CD4-positive, alpha-beta T cell treated with Interleukin-2 at 100 ng/mL for 4 hours (primary cell): Measurements from ENCODE around the gene CENPP.

Experiments
- DNase-seq: peaks from one replicate; pipeline ENCODE4 v3.0.0-alpha.2; 2020; ENCODE audit warnings: low spot score

Gene CENPP

GRCh38 chr9:92313624-92314012 is 12.1 kb upstream of the CENPP start:
- DNase-seq, result no peak

GRCh38 chr9:92315456-92315855 is 10.3 kb upstream of the CENPP start:
- no peak for DNase-seq

GRCh38 chr9:92324431-92324830 is 1.3 kb upstream of the CENPP start:
- no peak for DNase-seq

GRCh38 chr9:92324889-92325268 is 874 bp upstream of the CENPP start:
- DNase-seq, result no peak

- DNase-seq, result no peak
These were observed 293 bp downstream of the CENPP start for GRCh38 chr9:92325991-92326500.

- no peak for DNase-seq
These were observed 1.6 kb downstream of the CENPP start for GRCh38 chr9:92327283-92327850.

- DNase-seq, result no peak
These were observed 2.5 kb downstream of the CENPP start for GRCh38 chr9:92328225-92328624.

- DNase-seq, result no peak
These were observed 7.0 kb downstream of the CENPP start for GRCh38 chr9:92332577-92333281.

GRCh38 chr9:92333282-92333634 is 7.5 kb downstream of the CENPP start:
- no peak for DNase-seq

GRCh38 chr9:92341578-92341977 is 15.8 kb downstream of the CENPP start:
- no peak for DNase-seq

GRCh38 chr9:92342825-92343488 is 17.2 kb downstream of the CENPP start:
- no peak for DNase-seq

- DNase-seq, result no peak
These were observed 19.8 kb downstream of the CENPP start for GRCh38 chr9:92345582-92345981.

GRCh38 chr9:92349771-92350739 is 24.3 kb downstream of the CENPP start:
- no peak for DNase-seq

- no peak for DNase-seq
These were observed 25.0 kb downstream of the CENPP start for GRCh38 chr9:92350740-92351133.

GRCh38 chr9:92353051-92353450 is 27.3 kb downstream of the CENPP start:
- no peak for DNase-seq

GRCh38 chr9:92359394-92359995 is 33.7 kb downstream of the CENPP start:
- no peak for DNase-seq

- no peak for DNase-seq
These were observed 34.3 kb downstream of the CENPP start for GRCh38 chr9:92360083-92360482.

- no peak for DNase-seq
These were observed 43.3 kb downstream of the CENPP start for GRCh38 chr9:92369075-92369474.

- no peak for DNase-seq
These were observed 47.4 kb downstream of the CENPP start for GRCh38 chr9:92373167-92373566.

GRCh38 chr9:92377876-92378275 is 52.1 kb downstream of the CENPP start:
- no peak for DNase-seq

GRCh38 chr9:92378865-92379560 is 53.3 kb downstream of the CENPP start:
- peak; percentile 7 for DNase-seq
